GM19463 (cell line): ENCODE measurements around the gene PDGFRA.
"Not testable (repeated sequence)": the region's sequence is repeated elsewhere in the genome, so short reads cannot be mapped to it uniquely, and the experiment has no call there.

Source experiments
- ATAC-seq: cut with Tn5 transposase; IDR thresholded peaks from one replicate; pipeline ENCODE4 v1.9.1; 2021; ENCODE audit warnings: mild to moderate bottlenecking, moderate library complexity; ENCODE audit not compliant: unreplicated experiment

Gene PDGFRA

GRCh38 chr4:54227256-54228055 is 1.6 kb upstream of the PDGFRA start:
- peak; percentile 26 for ATAC-seq

- peak; percentile 53 for ATAC-seq
Measured at GRCh38 chr4:54228056-54228527, 1.0 kb upstream of the PDGFRA start.

- no peak for ATAC-seq
Measured at GRCh38 chr4:54228546-54228945, 547 bp upstream of the PDGFRA start.

GRCh38 chr4:54229631-54230483 is 764 bp downstream of the PDGFRA start:
- ATAC-seq, result no peak

- no peak for ATAC-seq
Measured at GRCh38 chr4:54230484-54231418, 1.7 kb downstream of the PDGFRA start.

- no peak for ATAC-seq
Measured at GRCh38 chr4:54231419-54231767, 2.3 kb downstream of the PDGFRA start.

GRCh38 chr4:54231768-54232688 is 2.9 kb downstream of the PDGFRA start:
- no peak for ATAC-seq

GRCh38 chr4:54233277-54233696 is 4.2 kb downstream of the PDGFRA start:
- ATAC-seq, result peak; percentile 87

- peak; percentile 10 for ATAC-seq
Measured at GRCh38 chr4:54233697-54234496, 4.8 kb downstream of the PDGFRA start.

GRCh38 chr4:54234497-54235205 is 5.6 kb downstream of the PDGFRA start:
- no peak for ATAC-seq

- ATAC-seq, result not testable (repeated sequence)
Measured at GRCh38 chr4:54236316-54236715, 7.2 kb downstream of the PDGFRA start.

GRCh38 chr4:54237770-54238169 is 8.7 kb downstream of the PDGFRA start:
- ATAC-seq, result no peak

- ATAC-seq, result no peak
Measured at GRCh38 chr4:54238389-54238788, 9.3 kb downstream of the PDGFRA start.

- ATAC-seq, result not testable (repeated sequence)
Measured at GRCh38 chr4:54241268-54241823, 12.3 kb downstream of the PDGFRA start.

- not testable (repeated sequence) for ATAC-seq
Measured at GRCh38 chr4:54243541-54243940, 14.4 kb downstream of the PDGFRA start.

- not testable (repeated sequence) for ATAC-seq
Measured at GRCh38 chr4:54252312-54252711, 23.2 kb downstream of the PDGFRA start.

- ATAC-seq, result no peak
Measured at GRCh38 chr4:54254116-54254914, 25.2 kb downstream of the PDGFRA start.
